Effector memory CD4-positive, alpha-beta T cell (primary cell): ENCODE results near the gene PHLDB1.
A peak's percentile ranks its signal among the peaks of the same experiment; 100 is the strongest.
"Not testable (repeated sequence)": the region's sequence is repeated elsewhere in the genome, so short reads cannot be mapped to it uniquely, and the experiment has no call there.

Experiments used
- DNase-seq, 3 donors: peaks; one replicate each; pipeline ENCODE4 v3.0.0-alpha.2; 2020
- H3K27ac ChIP-seq: 2 replicates; pipeline ENCODE4 v1.7.0; 2013; ENCODE audit warnings: mild to moderate bottlenecking, low read length, moderate library complexity; ENCODE audit not compliant: insufficient read depth, poor library complexity, severe bottlenecking
- H3K27me3 ChIP-seq: replicated peaks from 2 replicates; pipeline ENCODE4 v1.7.0; 2013; ENCODE audit warnings: mild to moderate bottlenecking, low read length; ENCODE audit not compliant: insufficient read depth, control insufficient read depth, poor library complexity, severe bottlenecking
- H3K36me3 ChIP-seq: 2 replicates; pipeline ENCODE4 v1.7.0; 2013; ENCODE audit warnings: mild to moderate bottlenecking, low read length, moderate library complexity; ENCODE audit not compliant: control insufficient read depth, insufficient read depth
- H3K4me1 ChIP-seq: 2 replicates; pipeline ENCODE4 v1.7.0; 2013; ENCODE audit warnings: low read length, mild to moderate bottlenecking; ENCODE audit not compliant: control insufficient read depth, insufficient read depth, poor library complexity, severe bottlenecking
- H3K4me3 ChIP-seq: 2 replicates; pipeline ENCODE4 v1.7.0; 2013; ENCODE audit warnings: low read length, low read depth, mild to moderate bottlenecking; ENCODE audit not compliant: insufficient read depth, poor library complexity, severe bottlenecking
- H3K9me3 ChIP-seq: 2 replicates; pipeline ENCODE4 v1.7.0; 2013; ENCODE audit warnings: mild to moderate bottlenecking, low read length, moderate library complexity; ENCODE audit not compliant: control insufficient read depth

PHLDB1 gene

DNA sequence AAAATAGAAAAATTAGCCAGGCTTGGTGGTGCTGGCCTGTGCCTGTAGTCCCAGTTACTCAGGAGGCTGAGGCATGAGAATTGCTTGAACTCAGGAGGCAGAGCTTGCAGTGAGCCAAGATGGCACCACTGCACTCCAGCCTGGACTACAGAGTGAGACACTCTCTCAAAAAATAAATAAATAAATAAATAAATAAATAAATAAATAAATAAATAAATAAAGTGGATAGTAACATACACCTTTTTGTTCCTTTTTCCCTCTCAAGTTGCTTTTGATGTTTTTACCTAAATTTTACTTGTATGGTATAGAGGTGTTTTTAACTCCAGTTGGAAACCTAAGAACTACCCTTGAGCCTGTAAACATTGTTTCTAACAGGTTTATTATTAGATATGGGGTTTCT lies 29.4 kb upstream of the PHLDB1 start:
- H3K4me1 ChIP-seq: peaks cover 23% of the 10 kb centered on the region
- H3K27me3 ChIP-seq, DNase-seq, H3K27ac ChIP-seq, H3K9me3 ChIP-seq, H3K4me3 ChIP-seq: not testable (repeated sequence)
- peaks cover 19% of the 10 kb centered on the region for H3K36me3 ChIP-seq

DNA sequence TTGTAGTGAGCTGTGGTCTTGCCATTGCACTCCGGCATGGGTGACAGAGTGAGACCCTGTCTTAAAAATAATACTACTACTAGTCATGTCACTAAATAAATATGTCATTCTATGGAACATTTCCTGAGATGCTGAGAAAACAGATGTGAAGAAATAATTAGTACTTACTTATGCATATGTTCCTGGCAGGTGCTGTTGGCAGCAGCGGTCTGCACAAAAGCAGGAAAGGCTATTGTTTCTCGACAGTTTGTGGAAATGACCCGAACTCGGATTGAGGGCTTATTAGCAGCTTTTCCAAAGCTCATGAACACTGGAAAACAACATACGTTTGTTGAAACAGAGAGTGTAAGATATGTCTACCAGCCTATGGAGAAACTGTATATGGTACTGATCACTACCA lies 26.4 kb upstream of the PHLDB1 start:
- H3K4me3 ChIP-seq: no peak overlapping the region
- no peaks in the 10 kb centered on the region for H3K27me3 ChIP-seq
- peaks cover 47% of the 10 kb centered on the region for H3K36me3 ChIP-seq
- no peak for DNase-seq
- H3K27ac ChIP-seq: no peak overlapping the region
- H3K9me3 ChIP-seq: no peaks in the 10 kb centered on the region
- peaks cover 9% of the 10 kb centered on the region for H3K4me1 ChIP-seq

DNA sequence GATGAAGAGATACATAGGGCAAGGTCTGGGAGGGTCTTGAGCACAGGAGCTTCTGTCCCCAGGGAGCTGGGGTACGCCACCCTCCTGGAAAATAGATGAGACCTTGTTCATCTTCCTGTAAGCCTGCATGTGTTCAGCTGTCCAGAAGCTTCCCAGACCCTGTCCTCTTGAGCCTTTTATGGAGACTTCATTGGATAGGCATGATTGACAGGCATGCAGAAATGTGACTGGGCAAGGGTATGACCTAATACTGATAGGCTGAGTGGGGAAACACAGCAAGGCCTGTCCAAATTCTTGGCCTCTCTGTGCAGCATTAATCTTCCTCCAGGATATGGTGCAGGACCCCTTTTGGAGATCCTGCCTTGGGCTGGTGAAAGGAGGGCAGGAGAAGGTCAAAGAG lies 19.5 kb upstream of the PHLDB1 start:
- no peak overlapping the region for H3K4me3 ChIP-seq
- H3K9me3 ChIP-seq: no peaks in the 10 kb centered on the region
- no peaks in the 10 kb centered on the region for H3K27me3 ChIP-seq
- DNase-seq: no peak
- peaks cover 79% of the 10 kb centered on the region for H3K36me3 ChIP-seq
- no peak overlapping the region for H3K27ac ChIP-seq
- H3K4me1 ChIP-seq: no peaks in the 10 kb centered on the region

DNA sequence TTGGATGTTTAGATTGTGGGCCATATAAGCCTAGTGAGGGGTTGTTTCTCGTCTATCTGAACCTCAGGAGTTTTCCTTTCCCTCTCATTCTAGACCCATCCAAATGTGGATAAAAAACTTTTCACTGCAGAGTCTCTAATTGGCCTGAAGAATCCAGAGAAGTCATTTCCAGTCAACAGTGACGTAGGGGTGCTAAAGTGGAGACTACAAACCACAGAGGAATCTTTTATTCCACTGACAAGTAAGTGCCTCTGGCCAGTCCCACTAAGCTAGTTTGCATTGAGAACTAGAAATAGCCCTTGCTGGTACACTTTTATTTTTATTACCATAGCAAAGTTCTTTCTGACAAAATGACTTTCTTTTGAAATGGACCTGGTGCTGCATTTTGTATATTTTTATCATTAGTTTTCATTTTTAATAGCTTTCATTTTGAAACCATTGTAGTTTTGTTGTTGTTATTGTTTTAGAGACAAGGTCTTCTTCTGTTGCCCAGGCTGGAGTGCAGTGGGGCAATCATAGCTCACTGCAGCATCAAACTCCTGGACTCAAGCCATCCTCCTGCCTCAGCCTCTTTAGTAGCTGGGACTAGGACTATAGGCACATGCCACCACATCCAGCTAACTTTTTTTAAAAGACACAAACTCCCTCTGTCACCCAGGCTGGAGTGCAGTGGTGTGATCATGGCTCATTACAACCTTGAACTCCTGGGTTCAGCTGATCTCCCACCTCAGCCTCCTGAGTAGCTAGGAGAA lies 14.6 kb upstream of the PHLDB1 start:
- DNase-seq: no peak
- Histone ChIP-seq H3K36me3 (peaks cover 56% of the 10 kb centered on the region), H3K4me1 (no peaks in the 10 kb centered on the region), H3K27ac (no peak overlapping the region), H3K27me3 (no peaks in the 10 kb centered on the region), H3K9me3 (no peaks in the 10 kb centered on the region), H3K4me3 (no peak overlapping the region)

DNA sequence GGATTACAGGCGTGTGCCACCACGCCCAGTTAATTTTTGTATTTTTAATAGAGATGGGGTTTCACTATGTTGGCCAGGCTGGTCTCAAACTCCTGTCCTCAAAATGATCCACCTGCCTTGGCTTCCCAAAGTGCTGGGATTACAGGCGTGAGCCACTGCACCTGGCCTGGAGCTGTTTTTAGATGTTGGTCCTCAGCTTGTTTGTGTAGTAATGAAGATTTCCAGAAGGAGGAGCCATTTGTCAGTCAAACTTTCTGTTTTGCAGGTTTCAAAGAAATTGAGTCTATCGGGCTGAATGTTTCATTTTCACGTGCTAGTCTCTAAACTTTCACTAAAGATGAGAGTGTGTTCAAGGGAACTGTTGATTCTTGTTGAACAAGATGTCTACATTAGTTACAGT lies 12.4 kb upstream of the PHLDB1 start:
- H3K27me3 ChIP-seq, DNase-seq, H3K4me3 ChIP-seq, H3K9me3 ChIP-seq, H3K4me1 ChIP-seq, H3K27ac ChIP-seq: not testable (repeated sequence)
- peaks cover 65% of the 10 kb centered on the region for H3K36me3 ChIP-seq

DNA sequence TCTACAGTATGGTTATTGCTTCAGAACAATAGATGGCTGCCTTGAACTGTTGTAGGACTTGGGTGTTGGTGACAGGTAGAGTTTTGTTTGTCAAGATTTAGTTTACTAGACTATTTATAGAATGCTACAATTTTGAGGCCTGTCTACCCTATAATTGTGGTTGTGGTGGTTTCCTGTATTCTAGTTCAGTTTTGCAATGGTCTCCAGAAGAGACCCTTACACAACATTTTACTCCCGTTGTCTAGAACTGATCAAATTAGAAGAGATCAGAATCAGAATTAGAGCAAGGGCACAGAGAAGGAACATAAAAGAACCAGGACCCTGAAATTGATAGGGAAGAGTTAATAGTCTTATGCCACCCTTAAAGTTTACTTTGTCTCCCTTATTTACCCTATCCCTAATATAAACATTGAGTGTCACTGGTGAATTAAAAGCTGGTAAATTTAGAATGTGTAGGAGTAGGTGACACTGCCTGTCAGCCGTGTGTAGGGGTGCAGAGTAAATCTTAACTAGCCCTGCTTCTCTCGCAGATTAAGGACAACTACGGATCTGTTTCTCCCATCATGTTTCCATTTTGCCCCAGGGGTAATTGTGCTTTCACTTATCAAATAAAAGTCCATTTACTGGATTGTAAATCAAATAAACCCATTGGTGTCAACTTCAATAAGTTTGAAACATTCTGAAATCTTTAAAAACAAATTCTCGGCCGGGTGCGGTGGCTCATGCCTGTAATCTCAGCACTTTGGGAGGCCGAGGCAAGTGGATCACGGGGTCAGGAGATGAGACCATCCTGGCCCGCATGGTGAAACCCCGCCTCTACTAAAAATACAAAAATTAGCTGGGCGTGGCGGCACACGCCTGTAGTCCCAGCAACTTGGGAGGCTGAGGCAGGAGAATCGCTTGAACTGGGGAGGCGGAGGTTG lies 10.9 kb upstream of the PHLDB1 start:
- Histone ChIP-seq H3K36me3 (peaks cover 60% of the 10 kb centered on the region), H3K27me3 (no peaks in the 10 kb centered on the region), H3K4me1 (no peaks in the 10 kb centered on the region), H3K27ac (peak overlapping the region; percentile 1), H3K4me3 (no peak overlapping the region), H3K9me3 (no peaks in the 10 kb centered on the region)
- DNase-seq: no peak

DNA sequence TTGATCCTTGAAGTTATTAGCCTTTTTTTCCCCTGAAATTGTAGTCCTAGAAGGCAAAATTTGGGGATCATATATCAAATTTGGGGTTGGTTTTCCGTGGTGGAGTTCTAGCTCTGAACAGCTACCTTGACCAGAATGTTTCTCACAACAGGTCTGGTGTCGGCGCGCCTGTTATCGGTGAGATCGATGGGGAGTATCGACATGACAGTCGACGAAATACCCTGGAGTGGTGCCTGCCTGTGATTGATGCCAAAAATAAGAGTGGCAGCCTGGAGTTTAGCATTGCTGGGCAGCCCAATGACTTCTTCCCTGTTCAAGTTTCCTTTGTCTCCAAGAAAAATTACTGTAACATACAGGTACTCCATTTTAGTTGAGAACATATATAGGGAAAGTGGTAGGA lies 9.9 kb upstream of the PHLDB1 start:
- Histone ChIP-seq H3K4me3 (no peak overlapping the region), H3K27me3 (no peaks in the 10 kb centered on the region), H3K36me3 (peaks cover 57% of the 10 kb centered on the region), H3K27ac (no peak overlapping the region), H3K4me1 (no peaks in the 10 kb centered on the region), H3K9me3 (no peaks in the 10 kb centered on the region)
- DNase-seq: no peak

DNA sequence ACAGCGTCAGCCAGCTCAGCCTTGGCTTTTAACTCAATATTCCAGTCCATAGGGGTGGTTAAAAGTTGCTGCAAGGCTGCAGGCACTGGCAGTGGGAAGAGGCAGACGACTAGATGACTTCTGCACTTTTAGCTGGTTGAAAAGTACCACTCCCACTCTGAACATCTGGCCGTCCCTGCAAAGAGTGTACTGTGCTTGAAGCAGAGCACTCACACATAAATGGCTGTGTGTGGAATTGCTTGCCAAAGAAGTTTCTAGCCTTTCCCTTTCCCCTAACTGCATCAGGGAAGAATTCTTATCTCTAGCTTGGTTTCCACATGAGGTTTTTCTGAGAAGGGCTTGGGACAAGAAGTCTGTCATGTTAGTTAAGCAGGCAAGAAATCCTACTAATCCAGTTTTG lies 5.1 kb upstream of the PHLDB1 start:
- H3K36me3 ChIP-seq: peaks cover 34% of the 10 kb centered on the region
- no peak overlapping the region for H3K27ac ChIP-seq

DNA sequence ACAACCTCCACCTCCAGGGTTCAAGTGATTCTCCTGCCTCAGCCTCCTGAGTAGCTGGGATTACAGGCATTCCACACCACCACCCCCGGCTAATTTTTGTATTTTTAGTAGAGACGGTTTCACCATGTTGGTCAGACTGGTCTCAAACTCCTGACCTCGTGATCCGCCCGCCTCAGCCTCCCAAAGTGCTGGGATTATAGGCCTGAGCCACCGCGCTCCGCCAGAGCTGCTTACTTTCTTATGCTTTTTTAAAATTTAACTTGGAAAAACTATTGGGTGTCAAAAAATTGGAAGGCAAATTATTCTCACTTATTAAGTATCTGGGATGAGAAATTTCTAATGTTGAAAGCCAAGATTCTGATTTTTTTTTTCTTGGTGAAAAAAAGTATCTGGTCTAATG lies 3.7 kb upstream of the PHLDB1 start:
- not testable (repeated sequence) for H3K9me3 ChIP-seq, H3K27ac ChIP-seq, H3K4me3 ChIP-seq, DNase-seq, H3K27me3 ChIP-seq
- peaks cover 24% of the 10 kb centered on the region for H3K36me3 ChIP-seq
- H3K4me1 ChIP-seq: peaks cover 11% of the 10 kb centered on the region

More for the DNA sequence above, 5.1 kb upstream of the PHLDB1 start:
- H3K4me1 ChIP-seq: no peaks in the 10 kb centered on the region
- H3K9me3 ChIP-seq: no peaks in the 10 kb centered on the region
- no peak overlapping the region for H3K4me3 ChIP-seq
- H3K27me3 ChIP-seq: no peaks in the 10 kb centered on the region
- no peak for DNase-seq

DNA sequence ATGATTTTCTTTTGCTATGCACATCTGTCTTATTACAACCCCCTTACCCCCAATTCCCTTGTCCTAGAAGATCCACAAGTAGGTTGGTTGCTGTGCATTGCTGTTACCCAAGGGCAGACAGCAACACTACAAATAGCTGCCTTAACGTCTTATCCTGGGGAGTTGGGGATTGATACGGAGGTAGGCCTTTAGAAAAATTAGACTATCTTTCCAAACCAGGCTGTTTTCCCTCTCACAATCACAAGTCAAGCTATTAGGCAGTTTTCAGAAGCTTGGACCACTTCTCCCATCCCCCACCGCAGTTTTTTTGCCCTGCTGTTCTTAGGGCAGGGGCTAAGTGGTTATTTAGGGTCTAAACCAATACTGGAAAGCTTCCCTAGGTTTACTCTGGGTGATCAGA lies 2.8 kb upstream of the PHLDB1 start:
- H3K36me3 ChIP-seq: peaks cover 19% of the 10 kb centered on the region
- no peak overlapping the region for H3K4me3 ChIP-seq
- no peak for DNase-seq
- H3K4me1 ChIP-seq: peaks cover 20% of the 10 kb centered on the region
- no peaks in the 10 kb centered on the region for H3K27me3 ChIP-seq
- H3K9me3 ChIP-seq: no peaks in the 10 kb centered on the region
- H3K27ac ChIP-seq: no peak overlapping the region
